Retinal pigment epithelial cell (primary cell): ENCODE measurements around the gene GLIPR1L2.
A peak's percentile ranks its signal among the peaks of the same experiment; 100 is the strongest.

Source experiments
- DNase-seq: peaks from one replicate; pipeline ENCODE4 v3.0.0-alpha.2; 2010; ENCODE audit warnings: low read depth
- H3K4me3 ChIP-seq: 2 replicates; pipeline ENCODE4 v1.5.1; 2011; ENCODE audit warnings: mild to moderate bottlenecking, low read length, control low read depth, moderate library complexity
- TF ChIP-seq, protein P1 (sequence below): conservative IDR thresholded peaks from 2 replicates; pipeline ENCODE4 v1.5.1; 2011; ENCODE audit warnings: low read depth, low read length, control low read depth, inconsistent platforms

The GLIPR1L2 gene

DNA sequence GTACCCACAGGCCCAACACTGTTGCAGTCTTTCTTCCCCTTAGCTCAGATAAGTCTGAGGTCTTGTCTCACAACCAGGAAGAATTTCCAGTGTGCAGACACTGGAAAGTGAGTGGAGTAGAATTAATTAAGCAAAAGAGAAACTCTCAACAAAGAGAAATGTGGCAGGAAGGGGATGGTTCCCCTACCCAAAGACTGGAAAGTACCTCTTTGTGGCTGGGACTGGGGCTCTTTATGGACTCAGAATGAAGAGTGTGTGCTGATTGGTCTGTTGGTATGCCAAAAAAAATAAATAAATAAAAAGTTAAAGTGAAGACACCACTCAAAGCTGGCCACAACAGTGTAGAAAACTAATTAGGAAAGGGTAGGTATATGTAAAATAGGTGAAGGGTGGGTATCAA, 30.0 kb upstream of the GLIPR1L2 start:
- H3K4me3 ChIP-seq = no peak overlapping the region
- TF ChIP-seq, protein P1, sequence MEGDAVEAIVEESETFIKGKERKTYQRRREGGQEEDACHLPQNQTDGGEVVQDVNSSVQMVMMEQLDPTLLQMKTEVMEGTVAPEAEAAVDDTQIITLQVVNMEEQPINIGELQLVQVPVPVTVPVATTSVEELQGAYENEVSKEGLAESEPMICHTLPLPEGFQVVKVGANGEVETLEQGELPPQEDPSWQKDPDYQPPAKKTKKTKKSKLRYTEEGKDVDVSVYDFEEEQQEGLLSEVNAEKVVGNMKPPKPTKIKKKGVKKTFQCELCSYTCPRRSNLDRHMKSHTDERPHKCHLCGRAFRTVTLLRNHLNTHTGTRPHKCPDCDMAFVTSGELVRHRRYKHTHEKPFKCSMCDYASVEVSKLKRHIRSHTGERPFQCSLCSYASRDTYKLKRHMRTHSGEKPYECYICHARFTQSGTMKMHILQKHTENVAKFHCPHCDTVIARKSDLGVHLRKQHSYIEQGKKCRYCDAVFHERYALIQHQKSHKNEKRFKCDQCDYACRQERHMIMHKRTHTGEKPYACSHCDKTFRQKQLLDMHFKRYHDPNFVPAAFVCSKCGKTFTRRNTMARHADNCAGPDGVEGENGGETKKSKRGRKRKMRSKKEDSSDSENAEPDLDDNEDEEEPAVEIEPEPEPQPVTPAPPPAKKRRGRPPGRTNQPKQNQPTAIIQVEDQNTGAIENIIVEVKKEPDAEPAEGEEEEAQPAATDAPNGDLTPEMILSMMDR = no peak
- no peak for DNase-seq

DNA sequence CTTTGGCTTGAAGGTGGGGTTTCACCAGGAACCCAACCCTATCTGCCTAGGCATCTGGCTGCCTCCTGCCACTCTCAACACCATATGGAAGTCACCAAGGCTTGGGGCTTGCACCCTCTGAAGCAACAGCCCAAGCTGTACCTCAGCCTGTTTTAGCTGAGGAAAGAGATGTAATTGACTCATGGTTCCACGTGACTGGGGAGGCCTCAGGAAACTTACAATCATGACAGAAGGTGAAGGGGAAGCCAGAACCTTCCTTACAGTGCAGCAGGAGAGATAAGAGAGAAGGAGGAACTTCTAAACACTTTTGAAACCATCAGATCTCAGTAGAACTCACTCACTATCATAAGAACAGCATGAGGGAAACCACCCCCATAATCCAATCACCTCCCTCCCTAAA, 29.5 kb upstream of the GLIPR1L2 start:
- no peak overlapping the region for H3K4me3 ChIP-seq
- TF ChIP-seq, protein P1 = no peak
- no peak for DNase-seq

DNA sequence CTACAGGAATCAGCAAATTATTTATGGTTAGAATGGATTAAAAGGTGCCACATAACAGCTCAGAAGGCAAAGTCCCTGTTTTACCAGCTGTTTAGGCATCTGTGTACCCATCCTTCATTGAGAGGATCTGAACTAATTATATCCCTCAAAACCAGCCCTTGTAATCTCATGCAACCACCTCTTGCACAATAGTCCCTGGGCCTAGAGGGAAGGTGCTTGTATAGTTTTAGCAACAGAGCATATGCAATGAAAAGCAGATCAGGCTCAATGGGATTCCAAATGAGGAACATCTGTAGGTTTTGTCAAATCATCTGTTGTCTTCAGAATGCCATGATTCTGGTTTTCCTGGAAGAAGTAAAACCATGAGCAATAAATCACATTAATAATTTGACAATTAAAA, 26.0 kb upstream of the GLIPR1L2 start:
- no peak overlapping the region for H3K4me3 ChIP-seq
- TF ChIP-seq, protein P1 = no peak
- no peak for DNase-seq

DNA sequence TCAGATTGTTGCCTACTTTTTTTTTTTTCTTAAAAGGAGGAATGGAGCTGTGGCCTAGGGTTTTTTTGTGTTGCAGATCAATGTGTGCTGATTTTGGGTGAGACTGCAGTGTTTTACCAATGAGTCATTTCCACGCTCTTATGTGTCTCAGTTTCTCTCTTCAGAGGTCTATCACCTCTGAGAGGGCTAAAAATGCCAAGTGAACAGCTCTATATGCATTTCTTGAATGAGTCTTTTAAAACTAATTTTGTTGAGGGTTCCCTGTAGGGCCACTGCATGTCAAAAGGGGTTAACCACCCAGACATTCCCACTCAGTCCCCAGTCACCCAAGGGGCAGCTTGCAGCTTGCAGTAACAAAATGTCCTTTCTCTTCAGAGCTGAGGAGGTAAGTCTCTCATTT, 24.3 kb upstream of the GLIPR1L2 start:
- no peak for DNase-seq

DNA sequence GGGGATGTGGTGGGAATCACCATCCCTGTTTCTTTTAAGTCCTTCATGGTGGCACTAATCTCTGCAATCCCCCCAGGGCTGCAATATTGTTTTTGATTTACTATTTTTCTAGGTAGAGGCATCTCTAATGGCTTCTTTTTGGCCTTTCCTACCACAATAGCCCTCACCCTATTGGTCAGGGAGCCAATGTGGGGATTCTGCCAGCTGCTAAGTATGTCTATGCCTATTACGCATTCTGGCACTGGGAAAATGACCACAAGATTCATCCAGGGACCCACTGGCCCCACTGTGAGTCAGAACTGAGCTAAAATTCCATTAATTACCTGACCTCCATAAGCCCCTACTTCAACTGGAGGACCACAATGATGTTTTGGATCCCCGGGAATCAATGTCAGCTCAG, 15.9 kb upstream of the GLIPR1L2 start:
- TF ChIP-seq, protein P1 = no peak
- H3K4me3 ChIP-seq = no peak overlapping the region
- DNase-seq = no peak

More for the DNA sequence above, 24.3 kb upstream of the GLIPR1L2 start:
- H3K4me3 ChIP-seq = no peak overlapping the region
- TF ChIP-seq, protein P1 = no peak

DNA sequence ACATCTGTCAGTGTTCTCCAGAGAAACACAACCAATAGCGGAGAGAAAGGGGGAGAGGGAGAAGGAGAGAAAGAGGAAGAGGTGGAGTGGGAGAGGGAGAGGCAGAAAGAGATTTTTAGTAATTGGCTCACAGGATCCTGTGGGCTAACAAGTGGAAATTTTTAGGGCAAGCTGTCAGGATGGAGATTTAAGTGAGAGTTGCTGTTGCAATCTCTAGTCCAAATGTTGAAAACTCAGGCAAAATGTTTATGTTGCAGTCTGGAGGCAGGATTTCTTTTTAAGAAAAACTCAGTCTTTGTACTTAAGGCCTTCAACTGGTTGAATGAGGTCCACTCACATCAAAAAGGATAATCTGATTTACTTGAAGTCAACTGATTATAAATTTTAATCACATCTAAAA, 12.5 kb upstream of the GLIPR1L2 start:
- H3K4me3 ChIP-seq = no peak overlapping the region
- TF ChIP-seq, protein P1 = no peak
- DNase-seq = peak; percentile 9

DNA sequence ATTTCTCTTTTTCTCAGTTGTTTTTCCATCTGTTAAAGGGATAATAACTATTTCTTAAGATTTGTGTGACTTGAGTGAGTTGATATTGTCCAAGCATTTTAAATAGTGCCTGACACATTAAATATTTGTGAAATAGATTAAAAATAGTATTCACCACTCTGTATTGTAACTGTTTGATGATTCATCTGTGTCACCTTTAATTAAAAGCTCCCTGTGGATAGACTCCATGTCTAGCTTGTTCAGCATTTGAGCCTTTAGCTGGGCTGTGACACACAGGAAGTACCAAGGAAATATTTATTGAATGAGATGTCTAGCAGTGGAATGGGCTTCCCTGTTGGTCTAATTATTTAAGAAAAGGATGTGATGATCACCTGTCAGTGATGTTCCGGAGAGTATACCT, 1.8 kb upstream of the GLIPR1L2 start:
- H3K4me3 ChIP-seq = no peak overlapping the region
- TF ChIP-seq, protein P1 = no peak
- DNase-seq = peak; percentile 26
